ENCODE data around the gene PLIN1. TPM values are rescaled to one million over a fixed set of nuclear protein-coding genes. Genes with fewer than 3 reads are reported as not detected.

PLIN1 gene
- total RNA-seq, 1 donor, result under 0.01 TPM

DNA sequence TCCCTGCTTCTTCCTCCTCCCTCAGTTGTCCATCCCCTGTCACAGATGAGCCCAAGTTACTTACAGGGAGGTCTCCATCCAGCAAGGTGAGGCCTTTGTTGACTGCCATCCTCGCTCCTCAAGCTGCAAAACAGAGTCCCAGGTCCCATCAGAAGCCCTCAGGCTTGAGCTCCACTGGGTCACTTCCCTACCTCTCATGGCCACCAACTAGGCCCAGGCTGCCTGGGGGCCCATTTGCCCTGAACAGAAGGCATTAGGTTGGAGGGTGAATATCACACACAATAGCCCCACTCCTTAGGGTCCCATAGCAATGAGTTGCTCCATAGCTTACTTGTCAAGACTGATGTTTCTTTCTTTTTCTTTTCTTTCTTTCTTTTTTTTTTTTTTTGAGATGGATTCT lies 1.8 kb downstream of the PLIN1 start:
- no peaks in the 10 kb centered on the region for H4K20me1 ChIP-seq (ENCODE audit: insufficient read depth, low read length)
- H2AFZ ChIP-seq (ENCODE audit: low read length), result no peak overlapping the region
- TF ChIP-seq, protein P1, sequence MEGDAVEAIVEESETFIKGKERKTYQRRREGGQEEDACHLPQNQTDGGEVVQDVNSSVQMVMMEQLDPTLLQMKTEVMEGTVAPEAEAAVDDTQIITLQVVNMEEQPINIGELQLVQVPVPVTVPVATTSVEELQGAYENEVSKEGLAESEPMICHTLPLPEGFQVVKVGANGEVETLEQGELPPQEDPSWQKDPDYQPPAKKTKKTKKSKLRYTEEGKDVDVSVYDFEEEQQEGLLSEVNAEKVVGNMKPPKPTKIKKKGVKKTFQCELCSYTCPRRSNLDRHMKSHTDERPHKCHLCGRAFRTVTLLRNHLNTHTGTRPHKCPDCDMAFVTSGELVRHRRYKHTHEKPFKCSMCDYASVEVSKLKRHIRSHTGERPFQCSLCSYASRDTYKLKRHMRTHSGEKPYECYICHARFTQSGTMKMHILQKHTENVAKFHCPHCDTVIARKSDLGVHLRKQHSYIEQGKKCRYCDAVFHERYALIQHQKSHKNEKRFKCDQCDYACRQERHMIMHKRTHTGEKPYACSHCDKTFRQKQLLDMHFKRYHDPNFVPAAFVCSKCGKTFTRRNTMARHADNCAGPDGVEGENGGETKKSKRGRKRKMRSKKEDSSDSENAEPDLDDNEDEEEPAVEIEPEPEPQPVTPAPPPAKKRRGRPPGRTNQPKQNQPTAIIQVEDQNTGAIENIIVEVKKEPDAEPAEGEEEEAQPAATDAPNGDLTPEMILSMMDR (IDR thresholded peaks at IDR 0.05; ENCODE audit: extremely low read depth, low read depth, low read length), result no peak
- no peak overlapping the region for H3K4me2 ChIP-seq (ENCODE audit: insufficient read depth, low read length)
- H3K27me3 ChIP-seq (ENCODE audit: insufficient read depth, low read length), result no peaks in the 10 kb centered on the region
- no peaks in the 10 kb centered on the region for H3K79me2 ChIP-seq (ENCODE audit: insufficient read depth, low read length)
- H3K27ac ChIP-seq (ENCODE audit: low read depth, low read length), result no peak overlapping the region
- H3K4me3 ChIP-seq (ENCODE audit: insufficient read depth, low read length), result no peak overlapping the region
- H3K9me3 ChIP-seq (ENCODE audit: low read depth, low read length), result no peaks in the 10 kb centered on the region
- no peaks in the 10 kb centered on the region for H3K36me3 ChIP-seq (ENCODE audit: insufficient read depth, low read length)
- peaks cover 20% of the 10 kb centered on the region for H3K4me1 ChIP-seq (ENCODE audit: insufficient read depth, low read length)
- peak; percentile 21 for DNase-seq (ENCODE audit: insufficient read length, low spot score, missing footprints)

DNA sequence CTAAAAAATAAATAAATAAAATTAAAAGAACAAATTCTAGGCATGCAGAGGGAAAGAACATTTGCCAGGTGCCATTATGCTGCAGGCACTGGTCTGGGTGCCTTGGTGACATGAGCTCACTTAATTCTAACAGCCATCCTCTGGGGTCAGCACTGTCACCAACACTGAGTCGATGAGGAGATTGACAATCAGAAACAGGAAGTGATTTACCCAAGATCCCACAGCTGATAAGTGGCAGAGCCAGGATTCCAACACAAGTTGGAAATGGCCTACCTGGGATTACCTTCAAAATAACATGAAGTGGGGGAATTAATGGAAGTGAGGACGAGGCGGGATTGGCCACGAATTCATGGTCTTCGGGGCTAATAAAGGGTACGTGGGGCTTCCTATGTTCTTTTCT lies 3.6 kb downstream of the PLIN1 start:
- DNase-seq (ENCODE audit: insufficient read length, low spot score, missing footprints), result no peak
- Histone ChIP-seq H3K9me3 (ENCODE audit: low read depth, low read length) (no peaks in the 10 kb centered on the region), H3K36me3 (ENCODE audit: insufficient read depth, low read length) (no peaks in the 10 kb centered on the region), H2AFZ (ENCODE audit: low read length) (no peak overlapping the region), H3K4me1 (ENCODE audit: insufficient read depth, low read length) (peaks cover 11% of the 10 kb centered on the region), H3K4me2 (ENCODE audit: insufficient read depth, low read length) (no peak overlapping the region), H3K27me3 (ENCODE audit: insufficient read depth, low read length) (no peaks in the 10 kb centered on the region), H4K20me1 (ENCODE audit: insufficient read depth, low read length) (no peaks in the 10 kb centered on the region), H3K4me3 (ENCODE audit: insufficient read depth, low read length) (no peak overlapping the region), H3K27ac (ENCODE audit: low read depth, low read length) (no peak overlapping the region), H3K79me2 (ENCODE audit: insufficient read depth, low read length) (no peaks in the 10 kb centered on the region)
- TF ChIP-seq, protein P1 (IDR thresholded peaks at IDR 0.05; ENCODE audit: extremely low read depth, low read depth, low read length), result no peak

DNA sequence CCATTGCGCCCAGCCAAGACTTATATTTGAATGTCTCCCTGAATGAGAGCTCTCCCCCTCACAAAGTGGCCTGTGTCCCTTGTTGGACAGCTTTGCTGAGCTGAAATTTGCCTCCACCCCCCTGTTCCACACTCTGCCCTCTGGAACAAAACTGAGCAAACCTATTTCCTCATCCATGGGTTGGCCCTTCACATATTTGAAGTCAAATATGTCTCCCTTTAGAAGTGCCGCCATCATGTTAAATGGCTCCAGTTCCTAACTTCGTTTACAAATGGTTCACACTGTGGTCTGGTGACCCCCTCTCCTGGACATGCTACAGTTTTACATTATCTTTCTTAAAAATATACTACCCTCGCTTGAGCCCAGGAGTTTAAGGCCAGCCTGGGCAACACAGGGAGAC lies 4.6 kb downstream of the PLIN1 start:
- Histone ChIP-seq H3K4me1 (ENCODE audit: insufficient read depth, low read length) (peaks cover 5% of the 10 kb centered on the region), H3K36me3 (ENCODE audit: insufficient read depth, low read length) (no peaks in the 10 kb centered on the region), H3K9me3 (ENCODE audit: low read depth, low read length) (no peaks in the 10 kb centered on the region), H3K4me2 (ENCODE audit: insufficient read depth, low read length) (no peak overlapping the region), H2AFZ (ENCODE audit: low read length) (no peak overlapping the region), H3K4me3 (ENCODE audit: insufficient read depth, low read length) (no peak overlapping the region), H3K27ac (ENCODE audit: low read depth, low read length) (no peak overlapping the region), H3K79me2 (ENCODE audit: insufficient read depth, low read length) (no peaks in the 10 kb centered on the region), H4K20me1 (ENCODE audit: insufficient read depth, low read length) (no peaks in the 10 kb centered on the region), H3K27me3 (ENCODE audit: insufficient read depth, low read length) (no peaks in the 10 kb centered on the region)
- TF ChIP-seq, protein P1 (IDR thresholded peaks at IDR 0.05; ENCODE audit: extremely low read depth, low read depth, low read length), result no peak
- DNase-seq (ENCODE audit: insufficient read length, low spot score, missing footprints), result no peak

DNA sequence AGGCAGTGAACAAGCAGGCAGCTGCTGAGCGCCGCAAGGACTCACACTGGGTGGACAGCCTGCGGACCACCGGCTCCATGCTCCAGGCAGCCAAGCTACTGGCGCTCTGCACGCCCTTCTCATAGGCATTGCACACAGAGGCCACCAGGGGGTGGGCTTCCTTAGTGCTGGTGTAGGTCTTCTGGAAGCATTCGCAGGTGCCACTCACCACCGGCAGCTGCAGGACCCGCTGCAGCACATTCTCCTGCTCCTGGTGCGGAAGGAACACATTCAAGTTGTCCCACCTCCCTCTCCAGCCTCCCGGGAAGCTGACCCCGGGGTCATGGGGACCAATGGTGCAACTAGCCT lies 6.0 kb downstream of the PLIN1 start:
- Histone ChIP-seq H3K4me2 (ENCODE audit: insufficient read depth, low read length) (no peak overlapping the region), H3K27ac (ENCODE audit: low read depth, low read length) (no peak overlapping the region), H3K79me2 (ENCODE audit: insufficient read depth, low read length) (no peaks in the 10 kb centered on the region), H3K27me3 (ENCODE audit: insufficient read depth, low read length) (no peaks in the 10 kb centered on the region), H3K4me1 (ENCODE audit: insufficient read depth, low read length) (no peaks in the 10 kb centered on the region), H4K20me1 (ENCODE audit: insufficient read depth, low read length) (no peaks in the 10 kb centered on the region), H3K36me3 (ENCODE audit: insufficient read depth, low read length) (no peaks in the 10 kb centered on the region), H3K4me3 (ENCODE audit: insufficient read depth, low read length) (no peak overlapping the region), H2AFZ (ENCODE audit: low read length) (no peak overlapping the region), H3K9me3 (ENCODE audit: low read depth, low read length) (no peaks in the 10 kb centered on the region)
- DNase-seq (ENCODE audit: insufficient read length, low spot score, missing footprints), result peak; percentile 86
- TF ChIP-seq, protein P1 (IDR thresholded peaks at IDR 0.05; ENCODE audit: extremely low read depth, low read depth, low read length), result peak; percentile 46

All from osteoblast (primary cell).